Calu3 (cell line): ENCODE measurements around the gene AURKB. TPM values are rescaled to one million over a fixed set of nuclear protein-coding genes. Genes with fewer than 3 reads are reported as not detected.

Experiments used
- BruUV-seq: library from RNA; stranded (reverse); fragments of 400-500 nt; replicated peaks from 2 replicates; lab custom pipeline; 2021; lab: Mats Ljungman, UMichigan
- CTCF ChIA-PET: fragments of 300-600 bp; sonication (Branson Sonifier 250); formaldehyde crosslinking; loops from one replicate; lab custom pipeline; 2022; ENCODE audit warnings: antibody characterized with exemption; lab: Charles Lee
- DNase-seq: peaks from one replicate; pipeline ENCODE4 v3.0.0; 2022
- H3K27ac Mint-ChIP-seq: one replicate; pipeline ENCODE4 v1.8.0; 2022; ENCODE audit warnings: mixed read lengths; ENCODE audit not compliant: unreplicated experiment
- H3K27me3 Mint-ChIP-seq: one replicate; pipeline ENCODE4 v1.8.0; 2022; ENCODE audit warnings: mixed read lengths; ENCODE audit not compliant: unreplicated experiment
- H3K36me3 Mint-ChIP-seq: one replicate; pipeline ENCODE4 v1.8.0; 2022; ENCODE audit warnings: mild to moderate bottlenecking, moderate library complexity, mixed read lengths; ENCODE audit not compliant: insufficient read depth, unreplicated experiment
- H3K4me1 Mint-ChIP-seq: one replicate; pipeline ENCODE4 v1.8.0; 2022; ENCODE audit warnings: mild to moderate bottlenecking, low read depth, mixed read lengths; ENCODE audit not compliant: unreplicated experiment
- H3K4me3 Mint-ChIP-seq: one replicate; pipeline ENCODE4 v1.8.0; 2022; ENCODE audit warnings: mild to moderate bottlenecking, low read depth, moderate library complexity, mixed read lengths; ENCODE audit not compliant: unreplicated experiment
- H3K9me3 Mint-ChIP-seq: one replicate; pipeline ENCODE4 v1.8.0; 2022; ENCODE audit warnings: low read depth, mixed read lengths; ENCODE audit not compliant: unreplicated experiment
- intact Hi-C: fragments of 100-400 bp; cut with micrococcal nuclease; formaldehyde crosslinking; loops from one replicate; pipeline ENCODE4 v1.10.0; 2022; ENCODE audit not compliant: unreplicated experiment
- total RNA-seq: library from RNA; stranded (reverse); gene quantifications from 2 replicates; pipeline ENCODE4 v1.2.3, GENCODE V29; 2022
- TF ChIP-seq, protein P1 (sequence below): fragments of 200-600 bp; IDR thresholded peaks from one replicate; pipeline ENCODE4 v1.8.0; 2022; ENCODE audit warnings: antibody characterized with exemption; ENCODE audit not compliant: unreplicated experiment

Gene AURKB
- total RNA-seq, 1 experiment from 2014 or later = 78.9 TPM

DNA sequence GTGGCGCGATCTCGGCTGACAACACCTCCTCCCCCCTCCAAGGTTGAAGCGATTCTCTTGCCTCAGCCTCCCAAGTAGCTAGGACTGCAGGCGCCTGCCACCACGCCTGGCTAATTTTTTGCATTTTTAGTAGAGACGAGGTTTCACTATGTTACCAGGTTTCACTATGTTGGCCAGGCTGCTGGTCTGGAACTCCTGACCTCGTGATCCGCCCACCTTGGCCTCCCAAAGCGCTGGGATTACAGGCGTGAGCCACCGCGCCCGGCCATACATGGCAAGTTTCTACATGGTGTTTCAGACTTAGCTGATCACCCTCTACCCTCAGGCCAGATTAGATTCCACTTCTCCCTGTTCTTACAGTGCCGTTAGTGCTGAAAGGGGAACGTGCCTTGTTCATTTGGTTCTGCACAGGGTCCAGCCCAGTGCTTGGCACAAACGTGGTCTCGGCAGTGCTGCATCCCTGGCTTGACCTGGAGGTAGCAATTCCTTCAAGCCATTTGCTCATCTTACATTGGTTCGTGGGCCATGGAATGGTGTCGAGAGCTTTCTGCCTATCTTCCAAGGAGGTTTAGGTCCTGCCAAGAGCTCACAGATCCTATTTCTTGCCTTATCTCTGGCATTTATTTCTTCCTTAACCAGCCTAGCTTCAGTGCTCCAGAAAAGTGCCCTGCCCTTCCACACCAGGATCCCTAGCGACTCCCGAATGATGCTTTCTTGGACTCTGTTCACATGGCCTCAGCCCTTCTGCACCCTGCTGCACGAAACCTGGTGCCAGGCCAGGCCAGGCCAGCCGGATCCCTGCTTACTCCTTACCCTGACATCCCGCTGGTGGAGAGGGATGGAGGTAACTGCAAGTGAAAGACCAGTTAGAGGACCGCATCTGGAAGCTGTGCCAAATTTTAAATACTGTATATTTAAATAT, 14.8 kb upstream of the AURKB start:
- H3K4me3 Mint-ChIP-seq = no peak overlapping the region
- H3K4me1 Mint-ChIP-seq = peaks cover 13% of the 10 kb centered on the region
- peaks cover 69% of the 10 kb centered on the region for H3K36me3 Mint-ChIP-seq
- intact Hi-C loops = loop anchor here (5.0 to 10.0 kb wide), 2 partner anchors 80 to 88 kb away; no protein-coding TSS in a partner anchor
- BruUV-seq = no TSS peak
- no peaks in the 10 kb centered on the region for H3K9me3 Mint-ChIP-seq
- no peak overlapping the region for H3K27ac Mint-ChIP-seq
- no peaks in the 10 kb centered on the region for H3K27me3 Mint-ChIP-seq
- DNase-seq = no peak
- TF ChIP-seq, protein P1, sequence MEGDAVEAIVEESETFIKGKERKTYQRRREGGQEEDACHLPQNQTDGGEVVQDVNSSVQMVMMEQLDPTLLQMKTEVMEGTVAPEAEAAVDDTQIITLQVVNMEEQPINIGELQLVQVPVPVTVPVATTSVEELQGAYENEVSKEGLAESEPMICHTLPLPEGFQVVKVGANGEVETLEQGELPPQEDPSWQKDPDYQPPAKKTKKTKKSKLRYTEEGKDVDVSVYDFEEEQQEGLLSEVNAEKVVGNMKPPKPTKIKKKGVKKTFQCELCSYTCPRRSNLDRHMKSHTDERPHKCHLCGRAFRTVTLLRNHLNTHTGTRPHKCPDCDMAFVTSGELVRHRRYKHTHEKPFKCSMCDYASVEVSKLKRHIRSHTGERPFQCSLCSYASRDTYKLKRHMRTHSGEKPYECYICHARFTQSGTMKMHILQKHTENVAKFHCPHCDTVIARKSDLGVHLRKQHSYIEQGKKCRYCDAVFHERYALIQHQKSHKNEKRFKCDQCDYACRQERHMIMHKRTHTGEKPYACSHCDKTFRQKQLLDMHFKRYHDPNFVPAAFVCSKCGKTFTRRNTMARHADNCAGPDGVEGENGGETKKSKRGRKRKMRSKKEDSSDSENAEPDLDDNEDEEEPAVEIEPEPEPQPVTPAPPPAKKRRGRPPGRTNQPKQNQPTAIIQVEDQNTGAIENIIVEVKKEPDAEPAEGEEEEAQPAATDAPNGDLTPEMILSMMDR = no peak
- CTCF ChIA-PET = interaction anchor here (0.6 kb wide), 1 partner anchor 21 kb away, joined by 4 read pairs; no protein-coding TSS in a partner anchor

GRCh38 chr17:8223356-8224126, 13.2 kb upstream of the AURKB start:
- TF ChIP-seq, protein P1 = no peak
- H3K36me3 Mint-ChIP-seq = peaks cover 62% of the 10 kb centered on the region
- H3K4me3 Mint-ChIP-seq = peak overlapping the region; percentile 87
- intact Hi-C loops = loop anchor here (5.0 to 10.0 kb wide), 2 partner anchors 81 to 86 kb away; no protein-coding TSS in a partner anchor
- no peaks in the 10 kb centered on the region for H3K9me3 Mint-ChIP-seq
- no peaks in the 10 kb centered on the region for H3K27me3 Mint-ChIP-seq
- peak; percentile 57 for DNase-seq
- BruUV-seq = TSS peak; percentile 96
- CTCF ChIA-PET = interaction anchor here (0.5 to 0.8 kb wide), 3 partner anchors 33 to 179 kb away, joined by 3 read pairs; no protein-coding TSS in a partner anchor
- peak overlapping the region; percentile 99 for H3K27ac Mint-ChIP-seq
- H3K4me1 Mint-ChIP-seq = peaks cover 20% of the 10 kb centered on the region

- TF ChIP-seq, protein P1 = no peak
- H3K27me3 Mint-ChIP-seq = no peaks in the 10 kb centered on the region
- BruUV-seq = TSS peak; percentile 40
- DNase-seq = peak; percentile 88
- intact Hi-C loops = loop anchor here (5.0 to 10.0 kb wide), 2 partner anchors 82 to 85 kb away; no protein-coding TSS in a partner anchor
- peaks cover 65% of the 10 kb centered on the region for H3K36me3 Mint-ChIP-seq
- peak overlapping the region; percentile 87 for H3K4me3 Mint-ChIP-seq
- H3K9me3 Mint-ChIP-seq = no peaks in the 10 kb centered on the region
- CTCF ChIA-PET = interaction anchor here (0.7 to 1.2 kb wide), 4 partner anchors 31 to 153 kb away, joined by 3 to 5 read pairs (median 3); no protein-coding TSS in a partner anchor
- peaks cover 20% of the 10 kb centered on the region for H3K4me1 Mint-ChIP-seq
- peak overlapping the region; percentile 99 for H3K27ac Mint-ChIP-seq
These were observed 12.4 kb upstream of the AURKB start for GRCh38 chr17:8222630-8223355.

GRCh38 chr17:8222380-8222629, 11.9 kb upstream of the AURKB start:
- H3K4me1 Mint-ChIP-seq = peaks cover 15% of the 10 kb centered on the region

More at GRCh38 chr17:8222380-8222629, 11.9 kb upstream of the AURKB start:
- H3K36me3 Mint-ChIP-seq = peaks cover 60% of the 10 kb centered on the region
- no peaks in the 10 kb centered on the region for H3K9me3 Mint-ChIP-seq
- peak overlapping the region; percentile 87 for H3K4me3 Mint-ChIP-seq
- DNase-seq = no peak
- TF ChIP-seq, protein P1 = no peak
- BruUV-seq = no TSS peak
- H3K27ac Mint-ChIP-seq = peak overlapping the region; percentile 99
- intact Hi-C loops = loop anchor here (5.0 to 10.0 kb wide), 2 partner anchors 82 to 85 kb away; no protein-coding TSS in a partner anchor
- CTCF ChIA-PET = interaction anchor here (0.8 to 1.7 kb wide), 4 partner anchors 25 to 79 kb away, joined by 3 to 5 read pairs (median 4); partner anchors contain the start of gene CTC1
- H3K27me3 Mint-ChIP-seq = no peaks in the 10 kb centered on the region
